Right lobe of liver (tissue), 4 donors: ENCODE measurements around the gene ABHD5.

Experiments used
- CTCF ChIP-seq, 4 donors: fragments of 200-600 bp in 3 of 4; fragments of 450-650 bp in 1 of 4; IDR thresholded peaks; one replicate each; pipeline versions ENCODE4 v1.5.1 to v1.8.0; 2016 to 2022; ENCODE audit warnings: antibody characterized with exemption in 4 of 4, mild to moderate bottlenecking in 2 of 4
- POLR2A ChIP-seq: fragments of 450-650 bp; IDR thresholded peaks from one replicate; pipeline ENCODE4 v1.6.1; 2017; ENCODE audit warnings: antibody characterized with exemption, mild to moderate bottlenecking
- donor health status: DM: no; HTN: no; CAD: no.
- donor health status: DM: no; HTN: no; CAD: no.
- donor health status: DM: no; HTN: yes; CAD: no.

GRCh38 chr3:43760938-43761337 is 70.2 kb downstream of the ABHD5 start:
- TF ChIP-seq CTCF (IDR thresholded peaks at IDR 0.05) (no peak), POLR2A (no peak)
